ENCODE results near the gene DNAJB4. TPM values are rescaled to one million over a fixed set of nuclear protein-coding genes. Genes with fewer than 3 reads are reported as not detected.

The DNAJB4 gene
- total RNA-seq: 29.0 TPM
- long read RNA-seq, transcript DNAJB4-206 (3 exons, 949 nt): minor isoform, 8 of 35 reads
- long read RNA-seq, transcript DNAJB4-201 (3 exons, 2,988 nt): major isoform, 19 of 35 reads
- long read RNA-seq, partial matches to known transcripts: 1 of 35 reads
- long read RNA-seq, other reads (novel, unspliced or antisense): 7 of 35 reads

- DNase-seq: no peak
- intact Hi-C loops (cut with DNase I): no loop called here
- peak within 1 kb of the TSS; percentile 89 for H3K27ac ChIP-seq
Measured at GRCh38 chr1:78004719-78005447, at the start of gene DNAJB4. Gene DNAJB4 (plus strand): TSS chr1:78004939. CDS start chr1:78005111, 172 bp downstream.

GRCh38 chr1:77955709-77956108 is 49.0 kb upstream of the DNAJB4 start:
- Histone ChIP-seq H3K27me3 (ENCODE audit: low read depth) (no peaks in the 10 kb centered on the region), H3K36me3 (peaks cover 99% of the 10 kb centered on the region), H3K27ac (no peak overlapping the region), H3K4me3 (no peak overlapping the region), H3K9me3 (no peaks in the 10 kb centered on the region), H3K4me1 (no peaks in the 10 kb centered on the region)
- TF ChIP-seq CTCF (IDR thresholded peaks at IDR 0.05): no peak
- intact Hi-C loops (cut with DNase I): no loop called here
- DNase-seq (no peak), ATAC-seq (peak; percentile 53 to 76)

More at GRCh38 chr1:78004719-78005447, at the start of gene DNAJB4:
- no peak for TF ChIP-seq CTCF (IDR thresholded peaks at IDR 0.05)
- Histone ChIP-seq H3K4me1 (peaks cover 11% of the 10 kb centered on the region), H3K9me3 (no peaks in the 10 kb centered on the region), H3K27me3 (ENCODE audit: low read depth) (no peaks in the 10 kb centered on the region), H3K4me3 (peak within 1 kb of the TSS; percentile 63), H3K36me3 (no peaks in the 10 kb centered on the region)
- ATAC-seq: peak; percentile 99

- no peak for TF ChIP-seq CTCF (IDR thresholded peaks at IDR 0.05)
- Histone ChIP-seq H3K36me3 (peaks cover 99% of the 10 kb centered on the region), H3K4me1 (no peaks in the 10 kb centered on the region), H3K27me3 (ENCODE audit: low read depth) (no peaks in the 10 kb centered on the region), H3K4me3 (no peak overlapping the region), H3K9me3 (no peaks in the 10 kb centered on the region), H3K27ac (no peak overlapping the region)
- ATAC-seq (no peak), DNase-seq (no peak)
- intact Hi-C loops (cut with DNase I): no loop called here
Measured at GRCh38 chr1:77956464-77956863, 48.3 kb upstream of the DNAJB4 start.

- Histone ChIP-seq H3K4me1 (no peaks in the 10 kb centered on the region), H3K27ac (no peak overlapping the region), H3K9me3 (no peaks in the 10 kb centered on the region), H3K36me3 (peaks cover 99% of the 10 kb centered on the region), H3K4me3 (no peak overlapping the region), H3K27me3 (ENCODE audit: low read depth) (no peaks in the 10 kb centered on the region)
- TF ChIP-seq CTCF (IDR thresholded peaks at IDR 0.05): no peak
- DNase-seq (no peak), ATAC-seq (no peak)
- intact Hi-C loops (cut with DNase I): no loop called here
Measured at GRCh38 chr1:77958391-77958790, 46.3 kb upstream of the DNAJB4 start.

- no peak for ATAC-seq
Measured at GRCh38 chr1:77958850-77959249, 45.9 kb upstream of the DNAJB4 start.

More at GRCh38 chr1:77958850-77959249, 45.9 kb upstream of the DNAJB4 start:
- Histone ChIP-seq H3K36me3 (peaks cover 99% of the 10 kb centered on the region), H3K4me3 (no peak overlapping the region), H3K9me3 (no peaks in the 10 kb centered on the region), H3K4me1 (no peaks in the 10 kb centered on the region), H3K27me3 (ENCODE audit: low read depth) (no peaks in the 10 kb centered on the region), H3K27ac (no peak overlapping the region)
- TF ChIP-seq CTCF (IDR thresholded peaks at IDR 0.05): no peak
- no peak for DNase-seq
- intact Hi-C loops (cut with DNase I): no loop called here

Measured in lower lobe of right lung (tissue), 2 donors.